CD14-positive monocyte (primary cell): ENCODE results near the gene MCF2L. TPM values are rescaled to one million over a fixed set of nuclear protein-coding genes. Genes with fewer than 3 reads are reported as not detected.

Experiments
- DNase-seq, 3 donors: peaks; one replicate each; pipeline ENCODE4 v3.0.0-alpha.2; 2011 to 2022
- H2AFZ ChIP-seq: 2 replicates; pipeline ENCODE4 v1.6.0; 2012; ENCODE audit warnings: mild to moderate bottlenecking, low read depth, low read length, inconsistent platforms; ENCODE audit not compliant: insufficient read depth, poor library complexity, severe bottlenecking
- H3K27ac ChIP-seq, 2 donors: 1 replicate in 1 of 2; 2 replicates in 1 of 2; pipeline ENCODE4 v1.5.1; 2012 to 2013; ENCODE audit warnings: low read length in 2 of 2, control low read depth in 1 of 2, inconsistent platforms in 1 of 2, low read depth in 1 of 2, mild to moderate bottlenecking in 1 of 2
- H3K27me3 ChIP-seq, 2 donors: one replicate each; pipeline versions ENCODE4 v1.6.0 to v1.6.1; 2011 to 2013; ENCODE audit warnings: low read length in 2 of 2; ENCODE audit not compliant: control insufficient read depth in 2 of 2, insufficient read depth in 2 of 2
- H3K36me3 ChIP-seq, 2 donors: replicated peaks in 1 of 2; 1 replicate in 1 of 2; 2 replicates in 1 of 2; pipeline versions ENCODE4 v1.5.1 to v1.6.1; 2012 to 2013; ENCODE audit warnings: low read length in 2 of 2, control low read depth in 1 of 2, inconsistent platforms in 1 of 2, mild to moderate bottlenecking in 1 of 2; ENCODE audit not compliant: insufficient read depth in 2 of 2, control insufficient read depth in 1 of 2
- H3K4me1 ChIP-seq, 2 donors: 1 replicate in 1 of 2; 2 replicates in 1 of 2; pipeline versions ENCODE4 v1.5.1 to v1.6.1; 2012 to 2013; ENCODE audit warnings: low read length in 2 of 2, control low read depth in 1 of 2, inconsistent platforms in 1 of 2, mild to moderate bottlenecking in 1 of 2, moderate library complexity in 1 of 2; ENCODE audit not compliant: insufficient read depth in 2 of 2, control insufficient read depth in 1 of 2
- H3K4me2 ChIP-seq: replicated peaks from 2 replicates; pipeline ENCODE3; 2012; ENCODE audit warnings: low read length, moderate library complexity, mild to moderate bottlenecking; ENCODE audit not compliant: poor library complexity, severe bottlenecking; ENCODE audit errors: extremely low read depth
- H3K4me3 ChIP-seq, 3 experiments: fragments of 200-600 bp in 1 of 3; sonication (generic) in 1 of 3; replicated peaks in 1 of 3; 1 replicate in 2 of 3; 2 replicates in 1 of 3; pipeline ENCODE4 v1.5.1; 2011 to 2013; ENCODE audit warnings: low read length in 3 of 3, mild to moderate bottlenecking in 3 of 3, control low read depth in 2 of 3, low read depth in 2 of 3, inconsistent platforms in 1 of 3, moderate library complexity in 1 of 3
- H3K79me2 ChIP-seq: 2 replicates; pipeline ENCODE4 v1.6.0; 2012; ENCODE audit warnings: mild to moderate bottlenecking, control low read depth, inconsistent platforms, low read length, moderate library complexity; ENCODE audit not compliant: insufficient read depth
- H3K9ac ChIP-seq: 2 replicates; pipeline ENCODE4 v1.6.0; 2017; ENCODE audit warnings: low read length, mild to moderate bottlenecking; ENCODE audit not compliant: insufficient read depth, poor library complexity, severe bottlenecking
- H3K9me3 ChIP-seq, 2 donors: replicated peaks in 1 of 2; 1 replicate in 1 of 2; 2 replicates in 1 of 2; pipeline versions ENCODE4 v1.5.1 to v1.6.1; 2012 to 2013; ENCODE audit warnings: low read length in 2 of 2, control low read depth in 1 of 2; ENCODE audit not compliant: control insufficient read depth in 1 of 2, insufficient read depth in 1 of 2
- H4K20me1 ChIP-seq: 2 replicates; pipeline ENCODE4 v1.6.0; 2012; ENCODE audit warnings: mild to moderate bottlenecking, low read length, control low read depth, moderate library complexity; ENCODE audit not compliant: insufficient read depth
- H3K27ac Mint-ChIP-seq, 7 donors: one replicate each; pipeline ENCODE4 v1.8.0; 2020; ENCODE audit warnings: mild to moderate bottlenecking in 7 of 7, mixed read lengths in 7 of 7, moderate library complexity in 6 of 7, inconsistent platforms in 2 of 7
- H3K27me3 Mint-ChIP-seq, 3 donors: one replicate each; pipeline ENCODE4 v1.8.0; 2021 to 2022; ENCODE audit warnings: low read depth in 3 of 3, mild to moderate bottlenecking in 3 of 3, mixed read lengths in 3 of 3, moderate library complexity in 3 of 3, inconsistent platforms in 1 of 3
- H3K36me3 Mint-ChIP-seq, 2 donors: one replicate each; pipeline ENCODE4 v1.8.0; 2020; ENCODE audit warnings: mixed read lengths in 2 of 2, inconsistent platforms in 1 of 2, mild to moderate bottlenecking in 1 of 2
- H3K4me1 Mint-ChIP-seq: one replicate; pipeline ENCODE4 v1.8.0; 2020; ENCODE audit warnings: mild to moderate bottlenecking, mixed read lengths
- H3K4me3 Mint-ChIP-seq, 2 donors: one replicate each; pipeline ENCODE4 v1.8.0; 2020; ENCODE audit warnings: mild to moderate bottlenecking in 2 of 2, mixed read lengths in 2 of 2, moderate library complexity in 1 of 2
- H3K9me3 Mint-ChIP-seq, 7 donors: one replicate each; pipeline ENCODE4 v1.8.0; 2020 to 2022; ENCODE audit warnings: mixed read lengths in 7 of 7, mild to moderate bottlenecking in 6 of 7, moderate library complexity in 6 of 7, inconsistent platforms in 2 of 7
- WGBS: methylation state at CpG from one replicate; pipeline ENCODE4 v1.1.5; 2013; ENCODE audit warnings: missing lambda C conversion rate; ENCODE audit not compliant: insufficient coverage; 5-methylcytosine and 5-hydroxymethylcytosine counted together
- intact Hi-C, 2 donors: fragments of 100-400 bp; cut with micrococcal nuclease; formaldehyde crosslinking; loops; one replicate each; pipeline versions ENCODE4 v1.15.0 to v1.15.1; 2023
- polyA plus RNA-seq, 3 donors: library from polyadenylated mRNA; depleted of rRNA in 1 of 3; unstranded in 2 of 3; stranded (reverse) in 1 of 3; fragments of 300-500 nt in 2 of 3; fragments of >200 nt in 1 of 3; fragmentation: Illumina TruSeq in 2 of 3; gene quantifications; 1 replicate in 2 of 3; 2 replicates in 1 of 3; pipeline ENCODE4 v1.2.3, GENCODE V29; 2012 to 2021
- TF ChIP-seq, protein P1 (sequence below): fragments of 200-600 bp; IDR thresholded peaks from one replicate; pipeline ENCODE4 v1.8.0; 2022; ENCODE audit warnings: antibody characterized with exemption, mild to moderate bottlenecking

Gene MCF2L
- polyA plus RNA-seq, 3 donors = not detected

DNA sequence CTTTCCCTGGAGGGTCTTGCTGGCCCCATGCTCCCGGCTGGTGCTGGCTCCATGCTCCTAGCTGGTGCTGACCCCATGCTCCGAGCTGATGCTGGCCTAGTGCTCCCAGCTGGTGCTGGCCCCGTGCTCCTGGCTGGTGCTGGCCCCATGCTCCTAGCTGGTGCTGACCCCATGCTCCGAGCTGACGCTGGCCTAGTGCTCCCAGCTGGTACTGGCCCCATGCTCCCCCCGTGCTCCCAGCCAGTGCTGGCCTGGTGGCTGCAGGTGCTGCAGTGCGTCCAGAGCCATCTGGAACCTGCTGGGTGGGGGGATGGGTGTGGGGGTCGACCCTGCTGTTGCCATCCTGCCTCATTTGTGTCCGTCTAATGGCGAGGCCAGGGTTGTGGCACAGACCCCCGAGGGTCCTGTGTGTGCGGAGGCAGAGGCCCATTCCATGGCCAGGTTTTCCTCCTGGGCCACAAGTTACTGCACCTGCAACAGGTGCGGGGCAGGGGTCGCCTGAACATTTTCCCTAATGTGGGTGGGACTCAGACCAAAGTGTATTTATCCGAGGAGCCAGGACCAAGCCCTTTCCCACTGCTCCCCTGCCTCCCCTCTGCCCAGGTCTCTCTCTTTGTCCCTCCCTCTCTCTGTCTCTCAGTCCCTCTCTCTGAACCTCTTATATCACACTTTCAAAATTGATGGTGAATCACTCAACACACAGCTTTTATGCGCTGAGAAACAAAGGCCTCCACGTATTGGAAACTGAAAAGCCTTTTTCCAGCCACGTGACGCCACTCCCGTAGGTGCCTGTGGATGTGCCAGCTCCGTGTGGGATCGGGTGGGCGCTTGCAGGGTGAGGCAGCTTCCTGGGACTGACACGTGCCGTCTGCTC is 45.1 kb downstream of the MCF2L start:
- H3K27me3 Mint-ChIP-seq = peaks cover 1 to 4% (median 2%) of the 10 kb centered on the region in 3 donors
- Histone ChIP-seq H3K4me2 (no peak overlapping the region), H3K4me3 (no peak overlapping the region), H4K20me1 (no peaks in the 10 kb centered on the region), H3K27ac (no peak overlapping the region), H3K36me3 (no peaks in the 10 kb centered on the region), H3K27me3 (no peaks in the 10 kb centered on the region), H3K79me2 (no peaks in the 10 kb centered on the region), H3K4me1 (no peaks in the 10 kb centered on the region), H3K9me3 (no peaks in the 10 kb centered on the region), H2AFZ (no peak overlapping the region), H3K9ac (no peak overlapping the region)
- peaks cover 5% of the 10 kb centered on the region for H3K4me1 Mint-ChIP-seq
- H3K9me3 Mint-ChIP-seq = peaks cover 0 to 15% (median 5%) of the 10 kb centered on the region in 7 donors
- TF ChIP-seq, protein P1, sequence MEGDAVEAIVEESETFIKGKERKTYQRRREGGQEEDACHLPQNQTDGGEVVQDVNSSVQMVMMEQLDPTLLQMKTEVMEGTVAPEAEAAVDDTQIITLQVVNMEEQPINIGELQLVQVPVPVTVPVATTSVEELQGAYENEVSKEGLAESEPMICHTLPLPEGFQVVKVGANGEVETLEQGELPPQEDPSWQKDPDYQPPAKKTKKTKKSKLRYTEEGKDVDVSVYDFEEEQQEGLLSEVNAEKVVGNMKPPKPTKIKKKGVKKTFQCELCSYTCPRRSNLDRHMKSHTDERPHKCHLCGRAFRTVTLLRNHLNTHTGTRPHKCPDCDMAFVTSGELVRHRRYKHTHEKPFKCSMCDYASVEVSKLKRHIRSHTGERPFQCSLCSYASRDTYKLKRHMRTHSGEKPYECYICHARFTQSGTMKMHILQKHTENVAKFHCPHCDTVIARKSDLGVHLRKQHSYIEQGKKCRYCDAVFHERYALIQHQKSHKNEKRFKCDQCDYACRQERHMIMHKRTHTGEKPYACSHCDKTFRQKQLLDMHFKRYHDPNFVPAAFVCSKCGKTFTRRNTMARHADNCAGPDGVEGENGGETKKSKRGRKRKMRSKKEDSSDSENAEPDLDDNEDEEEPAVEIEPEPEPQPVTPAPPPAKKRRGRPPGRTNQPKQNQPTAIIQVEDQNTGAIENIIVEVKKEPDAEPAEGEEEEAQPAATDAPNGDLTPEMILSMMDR = no peak
- no peak overlapping the region for H3K27ac Mint-ChIP-seq
- intact Hi-C loops = no loop called here
- H3K4me3 Mint-ChIP-seq = no peak overlapping the region
- 95% methylated on average over 23 of the region's 25 CpGs for WGBS
- DNase-seq = no peak
- no peaks in the 10 kb centered on the region for H3K36me3 Mint-ChIP-seq

DNA sequence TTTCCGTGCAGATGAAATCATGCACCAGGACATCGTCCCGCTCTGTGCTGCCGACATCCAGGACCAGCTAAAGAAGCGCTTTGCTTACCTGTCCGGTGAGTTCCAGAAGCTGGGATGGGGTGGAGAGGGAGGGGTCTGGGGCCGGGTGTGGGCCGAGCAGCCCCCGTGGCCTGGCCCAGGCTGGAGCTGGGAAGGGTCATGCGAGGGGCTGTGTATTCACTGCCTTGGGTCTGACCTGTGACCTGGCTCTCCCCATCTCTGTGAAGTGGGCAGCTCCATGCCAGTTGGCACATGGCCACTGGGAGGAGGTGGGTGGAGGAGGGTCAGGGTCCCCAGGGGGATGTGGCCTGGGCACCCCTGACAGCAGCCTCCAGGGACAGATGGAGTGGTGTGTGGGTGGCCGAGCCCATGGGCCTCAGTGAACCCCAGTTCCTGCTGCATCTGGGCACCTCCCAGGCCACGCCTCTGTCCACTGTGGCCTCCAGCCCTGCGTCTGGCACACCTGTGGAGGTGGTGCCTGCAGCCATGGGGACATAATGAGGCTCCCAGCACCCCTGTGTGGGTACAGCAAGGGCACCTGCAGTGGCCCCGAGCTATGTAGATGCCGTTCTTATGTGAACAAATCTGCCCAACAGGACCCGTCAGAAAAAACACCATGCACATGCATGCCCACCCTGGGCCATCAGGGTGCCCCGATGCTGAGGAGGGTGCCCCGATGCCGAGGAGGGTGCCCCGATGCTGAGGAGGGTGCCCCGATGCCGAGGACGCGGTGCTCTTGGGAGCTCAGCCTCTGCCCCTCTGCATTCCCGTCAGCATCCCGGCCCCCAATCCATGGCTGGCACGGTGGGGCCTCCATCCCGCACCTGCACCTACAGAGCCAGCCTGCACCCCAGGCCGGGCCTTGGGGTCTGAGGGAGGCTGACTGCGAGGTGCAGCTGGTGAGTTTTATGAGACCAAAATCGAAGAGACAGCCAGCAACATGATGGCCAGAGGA is 46.0 kb downstream of the MCF2L start:
- no peaks in the 10 kb centered on the region for H3K36me3 ChIP-seq
- Mint-ChIP-seq H3K27ac (no peak overlapping the region), H3K4me3 (no peak overlapping the region), H3K4me1 (peaks cover 4% of the 10 kb centered on the region), H3K9me3 (peaks cover 0 to 23% (median 5%) of the 10 kb centered on the region in 7 donors), H3K27me3 (peaks cover 1 to 4% (median 2%) of the 10 kb centered on the region in 3 donors), H3K36me3 (no peaks in the 10 kb centered on the region)
- intact Hi-C loops = no loop called here
- no peak overlapping the region for H2AFZ ChIP-seq
- H3K9ac ChIP-seq = no peak overlapping the region
- H3K4me3 ChIP-seq = no peak overlapping the region
- no peak overlapping the region for H3K4me2 ChIP-seq
- WGBS = 93% methylated on average over 31 of the region's 31 CpGs
- no peaks in the 10 kb centered on the region for H3K79me2 ChIP-seq
- no peaks in the 10 kb centered on the region for H4K20me1 ChIP-seq
- DNase-seq = no peak
- no peaks in the 10 kb centered on the region for H3K27me3 ChIP-seq
- TF ChIP-seq, protein P1 = no peak
- no peaks in the 10 kb centered on the region for H3K4me1 ChIP-seq
- peaks cover 0 to under 1% of the 10 kb centered on the region in 2 donors for H3K9me3 ChIP-seq
- H3K27ac ChIP-seq = no peak overlapping the region
